Progenitor cell of endocrine pancreas (in vitro differentiated cells): ENCODE data around the gene NOTCH3. TPM values are rescaled to one million over a fixed set of nuclear protein-coding genes. Genes with fewer than 3 reads are reported as not detected.

Experiments used
- DNase-seq: peaks from one replicate; pipeline ENCODE4 v3.0.0; 2021; ENCODE audit warnings: low spot score; ENCODE audit not compliant: unreplicated experiment
- H3K27ac Mint-ChIP-seq: 2 replicates; pipeline ENCODE4 v1.8.0; 2021; ENCODE audit warnings: mild to moderate bottlenecking, moderate library complexity, mixed read lengths
- H3K27me3 Mint-ChIP-seq: 2 replicates; pipeline ENCODE4 v1.8.0; 2021; ENCODE audit warnings: mixed read lengths
- H3K36me3 Mint-ChIP-seq: 2 replicates; pipeline ENCODE4 v1.8.0; 2022; ENCODE audit warnings: mixed read lengths; ENCODE audit not compliant: insufficient read depth
- H3K4me1 Mint-ChIP-seq: 2 replicates; pipeline ENCODE4 v1.8.0; 2021; ENCODE audit warnings: low read depth, mixed read lengths
- H3K4me3 Mint-ChIP-seq: 2 replicates; pipeline ENCODE4 v1.8.0; 2021; ENCODE audit warnings: low read depth, mild to moderate bottlenecking, moderate library complexity, mixed read lengths
- H3K9me3 Mint-ChIP-seq: 2 replicates; pipeline ENCODE4 v1.8.0; 2021; ENCODE audit warnings: low read depth, mixed read lengths
- CTCF ChIP-seq: fragments of 200-600 bp; sonication (generic); IDR thresholded peaks from one replicate; pipeline ENCODE4 v1.5.0; 2021; ENCODE audit warnings: antibody characterized with exemption, mild to moderate bottlenecking; ENCODE audit not compliant: unreplicated experiment
- total RNA-seq: library from RNA; stranded (reverse); gene quantifications from 2 replicates; pipeline ENCODE4 v1.2.1, GENCODE V29; 2021

The NOTCH3 gene
- total RNA-seq, 1 donor from 2014 or later: 203 TPM

- Mint-ChIP-seq H3K36me3 (peaks cover 32% of the 10 kb centered on the region), H3K4me3 (no peak overlapping the region), H3K4me1 (no peaks in the 10 kb centered on the region), H3K27me3 (no peaks in the 10 kb centered on the region), H3K27ac (no peak overlapping the region), H3K9me3 (no peaks in the 10 kb centered on the region)
- TF ChIP-seq CTCF: no peak
- no peak for DNase-seq
These were observed 19.4 kb downstream of the NOTCH3 start for GRCh38 chr19:15181394-15181793.

- H3K36me3 Mint-ChIP-seq: peaks cover 30% of the 10 kb centered on the region
- no peak overlapping the region for H3K27ac Mint-ChIP-seq
- no peaks in the 10 kb centered on the region for H3K27me3 Mint-ChIP-seq
- no peak for TF ChIP-seq CTCF
- no peak for DNase-seq
- H3K4me3 Mint-ChIP-seq: no peak overlapping the region
- H3K9me3 Mint-ChIP-seq: no peaks in the 10 kb centered on the region
- H3K4me1 Mint-ChIP-seq: no peaks in the 10 kb centered on the region
These were observed 20.1 kb downstream of the NOTCH3 start for GRCh38 chr19:15180451-15181390.

- Mint-ChIP-seq H3K4me3 (no peak overlapping the region), H3K36me3 (peaks cover 31% of the 10 kb centered on the region), H3K27me3 (no peaks in the 10 kb centered on the region), H3K4me1 (no peaks in the 10 kb centered on the region), H3K9me3 (no peaks in the 10 kb centered on the region), H3K27ac (no peak overlapping the region)
- no peak for TF ChIP-seq CTCF
- DNase-seq: no peak
These were observed 22.0 kb downstream of the NOTCH3 start for GRCh38 chr19:15178629-15179308.

- Mint-ChIP-seq H3K36me3 (peaks cover 31% of the 10 kb centered on the region), H3K27me3 (no peaks in the 10 kb centered on the region)
These were observed 23.3 kb downstream of the NOTCH3 start for GRCh38 chr19:15177269-15178116.

More at GRCh38 chr19:15177269-15178116, 23.3 kb downstream of the NOTCH3 start:
- no peaks in the 10 kb centered on the region for H3K4me1 Mint-ChIP-seq
- peak; percentile 96 for TF ChIP-seq CTCF
- no peak overlapping the region for H3K4me3 Mint-ChIP-seq
- no peaks in the 10 kb centered on the region for H3K9me3 Mint-ChIP-seq
- DNase-seq: peak; percentile 86
- H3K27ac Mint-ChIP-seq: peak overlapping the region; percentile 14
